ENCODE measurements around the gene XKRX. TPM values are rescaled to one million over a fixed set of nuclear protein-coding genes. Genes with fewer than 3 reads are reported as not detected.

XKRX gene
- total RNA-seq, 4 donors from 2014 or later, result 0.13 to 0.90 (median 0.16) TPM; not detected in 1

DNA sequence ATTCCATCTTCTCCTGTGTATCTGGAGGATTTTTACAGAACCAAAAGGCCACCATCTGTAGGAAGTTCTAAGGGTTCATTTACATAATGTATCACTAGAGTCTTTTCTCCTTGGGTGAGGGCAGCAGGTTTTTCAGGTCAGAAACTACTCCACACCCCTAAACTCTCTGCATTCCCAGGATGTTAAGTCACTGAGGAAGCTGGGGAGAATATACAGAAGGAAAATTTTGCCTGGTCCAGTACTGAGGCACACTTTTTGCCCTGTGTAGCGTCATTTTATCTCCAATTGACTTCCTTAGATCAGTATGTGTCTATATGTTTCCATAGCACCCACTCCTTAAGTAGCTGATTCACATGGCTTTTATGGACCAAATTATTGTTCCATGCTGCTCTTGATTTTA, 17.0 kb downstream of the XKRX start:
- in situ Hi-C loops (cut with MboI; ENCODE audit: low sequenced_read_pairs in 4 of 4) (no loop called here), intact Hi-C loops (cut with DNase I; ENCODE audit: low total_unique reads) (no loop called here)
- ATAC-seq (no peak), DNase-seq (no peak)
- no peak for TF ChIP-seq CTCF (IDR thresholded peaks at IDR 0.05 in 4 of 5, conservative IDR thresholded peaks at IDR 0.05 in 1 of 5)
- TF ChIP-seq POLR2A (IDR thresholded peaks at IDR 0.05), result no peak
- Histone ChIP-seq H3K27me3 (no peaks in the 10 kb centered on the region), H3K9me3 (no peaks in the 10 kb centered on the region), H3K36me3 (no peaks in the 10 kb centered on the region), H3K4me3 (no peak overlapping the region), H3K4me1 (no peaks in the 10 kb centered on the region), H3K27ac (no peak overlapping the region)

GRCh38 chrX:100905620-100906019, 23.1 kb downstream of the XKRX start:
- H3K4me1 ChIP-seq, result no peaks in the 10 kb centered on the region
- no peak overlapping the region for H3K4me3 ChIP-seq
- DNase-seq (no peak), ATAC-seq (no peak)
- no peak overlapping the region for H3K27ac ChIP-seq
- H3K36me3 ChIP-seq, result no peaks in the 10 kb centered on the region
- no peaks in the 10 kb centered on the region for H3K27me3 ChIP-seq
- in situ Hi-C loops (cut with MboI; ENCODE audit: low sequenced_read_pairs in 4 of 4) (no loop called here), intact Hi-C loops (cut with DNase I; ENCODE audit: low total_unique reads) (no loop called here)
- H3K9me3 ChIP-seq, result peaks cover 0 to 5% (median 0%) of the 10 kb centered on the region in 3 donors
- TF ChIP-seq CTCF (IDR thresholded peaks at IDR 0.05 in 4 of 5, conservative IDR thresholded peaks at IDR 0.05 in 1 of 5) (no peak), POLR2A (IDR thresholded peaks at IDR 0.05) (no peak)

DNA sequence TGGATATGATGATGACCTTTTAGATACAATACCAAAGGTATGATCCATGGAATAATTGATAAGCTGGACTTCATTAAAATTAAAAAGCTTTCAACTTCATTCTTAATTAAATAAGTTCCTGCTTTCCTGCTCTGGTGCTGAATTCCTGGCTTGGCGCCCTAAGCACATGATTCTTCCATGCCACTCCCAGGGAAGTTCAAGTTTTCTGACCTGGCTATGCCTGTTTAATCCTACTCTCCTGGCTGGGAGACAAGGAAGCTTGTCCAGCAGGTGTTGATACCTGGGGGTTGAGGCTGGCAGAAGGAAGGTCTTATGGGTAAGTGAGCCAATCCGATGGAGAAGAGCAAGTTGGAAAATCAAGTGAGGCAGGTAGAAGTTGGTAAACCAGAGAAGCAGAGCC, 24.3 kb downstream of the XKRX start:
- intact Hi-C loops (cut with DNase I; ENCODE audit: low total_unique reads) (no loop called here), in situ Hi-C loops (cut with MboI; ENCODE audit: low sequenced_read_pairs in 4 of 4) (no loop called here)
- Histone ChIP-seq H3K4me1 (no peaks in the 10 kb centered on the region), H3K27me3 (no peaks in the 10 kb centered on the region), H3K9me3 (peaks cover 0 to 5% (median 0%) of the 10 kb centered on the region in 3 donors), H3K27ac (no peak overlapping the region), H3K4me3 (no peak overlapping the region), H3K36me3 (no peaks in the 10 kb centered on the region)
- TF ChIP-seq POLR2A (IDR thresholded peaks at IDR 0.05) (no peak), CTCF (IDR thresholded peaks at IDR 0.05 in 4 of 5, conservative IDR thresholded peaks at IDR 0.05 in 1 of 5) (no peak)
- DNase-seq (no peak), ATAC-seq (no peak)

DNA sequence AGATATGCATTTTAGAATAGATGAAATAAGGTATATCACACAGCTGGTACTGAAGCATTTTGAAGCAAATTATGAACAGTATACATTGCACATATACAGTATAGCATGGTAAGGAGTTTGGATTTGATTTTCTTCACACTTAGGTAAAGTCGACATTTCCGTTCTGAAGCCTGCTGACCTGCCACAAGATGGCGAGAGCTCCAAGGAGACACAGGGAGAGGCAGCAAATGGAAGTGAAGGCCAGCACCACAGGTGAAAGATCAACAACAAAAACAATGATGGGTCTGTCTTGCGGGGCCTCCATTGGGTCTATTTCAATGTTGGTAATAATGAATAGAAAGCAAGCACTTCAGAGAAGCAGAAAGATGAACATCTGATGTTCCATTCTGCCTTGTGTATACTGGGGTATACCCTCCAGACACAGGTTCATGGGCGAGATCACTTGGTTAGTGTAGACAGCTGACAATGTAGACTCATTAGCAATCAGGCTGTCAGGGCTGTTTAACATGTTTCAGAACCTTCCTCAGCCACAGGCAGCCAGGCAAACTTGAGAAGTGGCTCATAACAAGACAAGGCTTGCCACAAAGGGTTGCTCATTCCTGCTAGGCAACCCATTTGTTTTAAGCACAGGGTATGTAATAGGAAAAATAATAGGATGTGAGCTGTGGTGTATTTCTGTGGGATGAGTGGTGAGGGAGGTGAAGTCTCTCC, 33.2 kb downstream of the XKRX start:
- in situ Hi-C loops (cut with MboI; ENCODE audit: low sequenced_read_pairs in 4 of 4), result no loop called here
- Histone ChIP-seq H3K4me3 (no peak overlapping the region), H3K27ac (no peak overlapping the region), H3K36me3 (no peaks in the 10 kb centered on the region), H3K27me3 (no peaks in the 10 kb centered on the region), H3K9me3 (no peaks in the 10 kb centered on the region), H3K4me1 (no peaks in the 10 kb centered on the region)
- intact Hi-C loops (cut with DNase I; ENCODE audit: low total_unique reads), result no loop called here
- ATAC-seq (no peak), DNase-seq (no peak)
- TF ChIP-seq POLR2A (IDR thresholded peaks at IDR 0.05) (no peak), CTCF (IDR thresholded peaks at IDR 0.05 in 4 of 5, conservative IDR thresholded peaks at IDR 0.05 in 1 of 5) (peak in 1 of 5 experiments; percentile 21)

- intact Hi-C loops (cut with DNase I; ENCODE audit: low total_unique reads) (no loop called here), in situ Hi-C loops (cut with MboI; ENCODE audit: low sequenced_read_pairs in 4 of 4) (no loop called here)
- no peak for DNase-seq
- H3K4me3 ChIP-seq, result no peak overlapping the region
- H3K27ac ChIP-seq, result no peak overlapping the region
- H3K9me3 ChIP-seq, result no peaks in the 10 kb centered on the region
- H3K36me3 ChIP-seq, result no peaks in the 10 kb centered on the region
- ATAC-seq, result no peak
- peaks cover 0 to 3% (median 0%) of the 10 kb centered on the region in 3 donors for H3K27me3 ChIP-seq
- no peaks in the 10 kb centered on the region for H3K4me1 ChIP-seq
- TF ChIP-seq POLR2A (IDR thresholded peaks at IDR 0.05), result no peak
These were observed 45.1 kb downstream of the XKRX start for GRCh38 chrX:100883654-100884053.

All from gastrocnemius medialis (tissue), 4 donors.